K562 (cell line): ENCODE data around the gene CISD3. TPM values are rescaled to one million over a fixed set of nuclear protein-coding genes. Genes with fewer than 3 reads are reported as not detected.

Experiments
- ATF1 ChIP-seq, 2 experiments: fragments of 450-650 bp in 1 of 2; IDR thresholded peaks; 2 replicates each; pipeline ENCODE4 v1.6.1; 2016; ENCODE audit warnings: missing compliant biosample characterization in 1 of 2, missing genetic modification characterization in 1 of 2
- BCL6 ChIP-seq: fragments of 250-450 bp; sonication (Bioruptor Pico); IDR thresholded peaks from 2 replicates; pipeline ENCODE4 v1.4.0; 2020
- ELF1 ChIP-seq: fragments of 200-800 bp; sonication (Bioruptor generic); IDR thresholded peaks from 2 replicates; pipeline ENCODE4 v1.6.1; 2016; ENCODE audit warnings: missing genetic modification characterization, missing compliant biosample characterization
- ESRRB ChIP-seq: fragments of 250-450 bp; sonication (Bioruptor Pico); IDR thresholded peaks from 2 replicates; pipeline ENCODE4 v1.5.0; 2020; ENCODE audit warnings: mild to moderate bottlenecking, moderate library complexity, borderline replicate concordance
- HEY1 ChIP-seq: fragments of 250-450 bp; sonication (Bioruptor Pico); IDR thresholded peaks from 2 replicates; pipeline ENCODE4 v1.5.0; 2020; ENCODE audit warnings: mild to moderate bottlenecking, moderate library complexity, borderline replicate concordance
- KLF16 ChIP-seq: IDR thresholded peaks from 2 replicates; pipeline ENCODE4 v1.6.1; 2016; ENCODE audit warnings: antibody characterized with exemption
- MBD2 ChIP-seq: sonication (generic); IDR thresholded peaks from 2 replicates; pipeline ENCODE4 v1.6.1; 2016; ENCODE audit warnings: low read depth, borderline replicate concordance
- NR2C1 ChIP-seq, 2 experiments: fragments of 450-650 bp; IDR thresholded peaks; 2 replicates each; pipeline ENCODE4 v1.6.1; 2017; ENCODE audit warnings: mild to moderate bottlenecking in 2 of 2, antibody characterized with exemption in 1 of 2, inconsistent platforms in 1 of 2, missing compliant biosample characterization in 1 of 2, missing genetic modification characterization in 1 of 2
- POLR2AphosphoS2 ChIP-seq: IDR thresholded peaks from 2 replicates; pipeline ENCODE4 v1.6.1; 2012; ENCODE audit warnings: low read length, improper control_type of control experiment
- RUNX1 ChIP-seq: sonication (generic); IDR thresholded peaks from 2 replicates; pipeline ENCODE4 v1.6.1; 2016; ENCODE audit warnings: antibody characterized with exemption, low read depth
- SRSF1 ChIP-seq: fragments of 200-400 bp; formaldehyde crosslinking; IDR thresholded peaks from 2 replicates; pipeline ENCODE4 v1.6.1; 2017; ENCODE audit warnings: mild to moderate bottlenecking, low read depth, low read length, moderate library complexity
- TAF15 ChIP-seq: fragments of 200-400 bp; formaldehyde crosslinking; IDR thresholded peaks from 2 replicates; pipeline ENCODE4 v1.6.1; 2017; ENCODE audit warnings: mild to moderate bottlenecking, low read depth, low read length, moderate library complexity
- TBL1XR1 ChIP-seq, 2 experiments: IDR thresholded peaks; 2 replicates each; pipeline ENCODE4 v1.6.1; 2012; ENCODE audit warnings: improper control_type of control experiment in 2 of 2, low read length in 2 of 2, mild to moderate bottlenecking in 1 of 2
- ZFX ChIP-seq: sonication (generic); formaldehyde crosslinking; IDR thresholded peaks from 2 replicates; pipeline ENCODE4 v1.8.0; 2022; ENCODE audit warnings: mild to moderate bottlenecking, missing genetic modification reagents, moderate library complexity
- ZKSCAN1 ChIP-seq: fragments of 150-350 bp; IDR thresholded peaks from 2 replicates; pipeline ENCODE4 v1.6.1; 2016; ENCODE audit warnings: low read depth, low read length
- ZNF589 ChIP-seq: fragments of 200-800 bp; sonication (Bioruptor generic); IDR thresholded peaks from 2 replicates; pipeline ENCODE4 v1.6.1; 2016; ENCODE audit warnings: low read depth, missing genetic modification characterization, missing compliant biosample characterization
- polyA plus RNA-seq, 8 experiments: library from polyadenylated mRNA; depleted of rRNA in 4 of 8; stranded (reverse) in 5 of 8; unstranded in 3 of 8; fragments of >200 nt; fragmentation: Nextera tagmentation in 2 of 8; fragmentation: Illumina TruSeq in 1 of 8; extraction: Ambion mirVana in 2 of 8; extraction: Trizol in 1 of 8; gene quantifications; 2 replicates each; pipeline versions ENCODE4 v1.2.1 to v1.2.3, GENCODE V29; 2011 to 2014; ENCODE audit warnings: inconsistent platforms in 1 of 8, missing spikeins in 1 of 8
- total RNA-seq, 7 experiments: library from RNA; depleted of rRNA in 6 of 7; stranded (reverse); fragments of >200 nt in 6 of 7; fragmentation: Illumina TruSeq in 2 of 7; extraction: Trizol in 2 of 7; gene quantifications; 2 replicates each; pipeline versions ENCODE4 v1.2.1 to v1.2.3, GENCODE V29; 2011 to 2021; ENCODE audit warnings: low replicate concordance in 1 of 7
- TF ChIP-seq, protein P1 (sequence below), 2 experiments: IDR thresholded peaks; 2 replicates each; pipeline ENCODE4 v1.6.1; 2011; ENCODE audit warnings: borderline replicate concordance in 1 of 2, control low read depth in 1 of 2, low read depth in 1 of 2, low read length in 1 of 2, mild to moderate bottlenecking in 1 of 2, mixed read lengths in 1 of 2, moderate library complexity in 1 of 2; ENCODE audit not compliant: insufficient read depth in 1 of 2, insufficient read length in 1 of 2, poor library complexity in 1 of 2, severe bottlenecking in 1 of 2; ENCODE audit errors: extremely low read depth in 1 of 2
- TF ChIP-seq, protein P2 (sequence below): fragments of 250-450 bp; sonication (Bioruptor Pico); IDR thresholded peaks from 2 replicates; pipeline ENCODE4 v1.5.0; 2021
- TF ChIP-seq, protein P3 (sequence below): fragments of 250-450 bp; sonication (Bioruptor Pico); IDR thresholded peaks from 2 replicates; pipeline ENCODE4 v1.8.0; 2021; ENCODE audit warnings: mild to moderate bottlenecking, moderate library complexity
- TF ChIP-seq, protein P4 (sequence below): fragments of 450-650 bp; formaldehyde crosslinking; IDR thresholded peaks from 2 replicates; pipeline ENCODE4 v1.4.0; 2020; ENCODE audit warnings: mild to moderate bottlenecking

The CISD3 gene
- total and polyA plus RNA-seq, 9 of the 15 experiments (the other 6 are each of a cell fraction or from before 2014, with no cell fraction given) = 5.0 to 60.7 (median 15.7) TPM

DNA sequence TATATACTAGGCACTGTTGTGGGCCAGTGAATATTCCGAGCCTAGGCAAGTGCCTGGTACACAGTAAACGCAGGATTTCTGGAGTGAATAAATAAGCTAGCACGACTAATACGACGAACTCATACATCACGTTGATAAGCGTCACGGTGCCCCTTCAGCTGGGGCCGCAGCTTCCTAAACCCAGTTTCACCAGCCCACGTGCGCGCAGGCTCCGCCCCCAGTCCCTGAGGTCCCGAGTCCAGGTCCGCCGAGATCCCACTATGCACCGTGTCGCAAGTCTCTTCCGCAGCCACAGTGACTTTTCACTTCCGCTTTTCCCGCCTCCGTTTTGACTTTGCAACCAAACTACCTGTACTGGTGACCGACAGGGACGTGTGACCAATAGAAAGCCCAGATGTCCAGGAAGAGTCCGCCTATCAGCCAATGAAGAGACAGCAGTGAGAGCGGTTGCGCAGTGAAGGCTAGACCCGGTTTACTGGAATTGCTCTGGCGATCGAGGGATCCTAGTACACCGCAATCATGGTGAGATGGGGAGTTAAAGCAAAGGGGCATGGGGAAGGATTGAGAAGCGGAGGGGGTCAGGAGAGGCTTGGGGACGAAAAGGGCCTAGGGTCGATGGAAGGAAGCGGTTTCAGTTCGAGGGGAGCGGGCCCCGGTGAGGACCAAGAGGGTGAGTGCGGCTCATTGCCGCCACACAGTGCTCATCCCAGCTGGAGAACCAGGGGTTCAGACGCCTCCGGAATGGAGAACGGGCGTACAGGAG lies 22.3 kb downstream of the CISD3 start, which contains the start of gene PSMB3 (continued):
- TF ChIP-seq, protein P1, sequence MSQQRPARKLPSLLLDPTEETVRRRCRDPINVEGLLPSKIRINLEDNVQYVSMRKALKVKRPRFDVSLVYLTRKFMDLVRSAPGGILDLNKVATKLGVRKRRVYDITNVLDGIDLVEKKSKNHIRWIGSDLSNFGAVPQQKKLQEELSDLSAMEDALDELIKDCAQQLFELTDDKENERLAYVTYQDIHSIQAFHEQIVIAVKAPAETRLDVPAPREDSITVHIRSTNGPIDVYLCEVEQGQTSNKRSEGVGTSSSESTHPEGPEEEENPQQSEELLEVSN (IDR thresholded peaks at IDR 0.05; ENCODE audit: borderline replicate concordance in 1 of 2, extremely low read depth in 1 of 2, insufficient read depth in 1 of 2, insufficient read length in 1 of 2, low read depth in 1 of 2, low read length in 1 of 2, poor library complexity in 1 of 2, severe bottlenecking in 1 of 2) = peak; percentile 66 to 70
- TF ChIP-seq ESRRB (CRISPR knock-in tag) (no peak), ZKSCAN1 (no peak), ATF1 (CRISPR knock-in tag; IDR thresholded peaks at IDR 0.05) (no peak), ATF1 (tag; IDR thresholded peaks at IDR 0.05) (peak; percentile 85), SRSF1 (no peak), ZFX (CRISPR knock-in tag) (peak; percentile 45; the same call in 1 of the 2 replicates), KLF16 (no peak), RUNX1 (no peak), ELF1 (tag) (peak; percentile 96), TBL1XR1 (IDR thresholded peaks at IDR 0.05; ENCODE audit: low read length in 2 of 2) (peak in 1 of 2 experiments; percentile 62; a peak in 1 of 4 replicates), HEY1 (CRISPR knock-in tag) (no peak), TAF15 (no peak), MBD2 (peak; percentile 98), ZNF589 (CRISPR knock-in tag) (no peak), POLR2AphosphoS2 (no peak), BCL6 (no peak), NR2C1 (IDR thresholded peaks at IDR 0.05) (peak; percentile 90), NR2C1 (tag; IDR thresholded peaks at IDR 0.05) (peak; percentile 92)
- TF ChIP-seq, protein P2, sequence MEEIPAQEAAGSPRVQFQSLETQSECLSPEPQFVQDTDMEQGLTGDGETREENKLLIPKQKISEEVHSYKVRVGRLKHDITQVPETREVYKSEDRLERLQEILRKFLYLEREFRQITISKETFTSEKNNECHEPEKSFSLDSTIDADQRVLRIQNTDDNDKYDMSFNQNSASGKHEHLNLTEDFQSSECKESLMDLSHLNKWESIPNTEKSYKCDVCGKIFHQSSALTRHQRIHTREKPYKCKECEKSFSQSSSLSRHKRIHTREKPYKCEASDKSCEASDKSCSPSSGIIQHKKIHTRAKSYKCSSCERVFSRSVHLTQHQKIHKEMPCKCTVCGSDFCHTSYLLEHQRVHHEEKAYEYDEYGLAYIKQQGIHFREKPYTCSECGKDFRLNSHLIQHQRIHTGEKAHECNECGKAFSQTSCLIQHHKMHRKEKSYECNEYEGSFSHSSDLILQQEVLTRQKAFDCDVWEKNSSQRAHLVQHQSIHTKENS (CRISPR knock-in tag) = no peak
- TF ChIP-seq, protein P3, sequence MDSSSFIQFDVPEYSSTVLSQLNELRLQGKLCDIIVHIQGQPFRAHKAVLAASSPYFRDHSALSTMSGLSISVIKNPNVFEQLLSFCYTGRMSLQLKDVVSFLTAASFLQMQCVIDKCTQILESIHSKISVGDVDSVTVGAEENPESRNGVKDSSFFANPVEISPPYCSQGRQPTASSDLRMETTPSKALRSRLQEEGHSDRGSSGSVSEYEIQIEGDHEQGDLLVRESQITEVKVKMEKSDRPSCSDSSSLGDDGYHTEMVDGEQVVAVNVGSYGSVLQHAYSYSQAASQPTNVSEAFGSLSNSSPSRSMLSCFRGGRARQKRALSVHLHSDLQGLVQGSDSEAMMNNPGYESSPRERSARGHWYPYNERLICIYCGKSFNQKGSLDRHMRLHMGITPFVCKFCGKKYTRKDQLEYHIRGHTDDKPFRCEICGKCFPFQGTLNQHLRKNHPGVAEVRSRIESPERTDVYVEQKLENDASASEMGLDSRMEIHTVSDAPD (CRISPR knock-in tag) = no peak
- TF ChIP-seq, protein P4, sequence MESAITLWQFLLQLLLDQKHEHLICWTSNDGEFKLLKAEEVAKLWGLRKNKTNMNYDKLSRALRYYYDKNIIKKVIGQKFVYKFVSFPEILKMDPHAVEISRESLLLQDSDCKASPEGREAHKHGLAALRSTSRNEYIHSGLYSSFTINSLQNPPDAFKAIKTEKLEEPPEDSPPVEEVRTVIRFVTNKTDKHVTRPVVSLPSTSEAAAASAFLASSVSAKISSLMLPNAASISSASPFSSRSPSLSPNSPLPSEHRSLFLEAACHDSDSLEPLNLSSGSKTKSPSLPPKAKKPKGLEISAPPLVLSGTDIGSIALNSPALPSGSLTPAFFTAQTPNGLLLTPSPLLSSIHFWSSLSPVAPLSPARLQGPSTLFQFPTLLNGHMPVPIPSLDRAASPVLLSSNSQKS = no peak; the same call in 1 of the 2 replicates
